Measurements from ENCODE around the gene RANBP3.
"Not testable (repeated sequence)": the region's sequence is repeated elsewhere in the genome, so short reads cannot be mapped to it uniquely, and the experiment has no call there.

RANBP3 gene

GRCh38 chr19:5892772-5893275 lies 85.1 kb downstream of the RANBP3 start:
- Histone ChIP-seq H3K27me3 (ENCODE audit: control insufficient read depth in 5 of 5, insufficient read depth in 4 of 5, low read length in 5 of 5) (peaks cover 11 to 21% (median 13%) of the 10 kb centered on the region in 5 donors), H3K9me3 (ENCODE audit: control insufficient read depth in 5 of 5, low read length in 5 of 5) (no peaks in the 10 kb centered on the region), H3K27ac (ENCODE audit: low read depth, low read length) (no peak overlapping the region), H3K9ac (ENCODE audit: low read length in 5 of 5) (no peak overlapping the region), H3K4me3 (ENCODE audit: low read depth in 1 of 5, low read length in 5 of 5) (no peak overlapping the region), H3K4me1 (ENCODE audit: control insufficient read depth in 5 of 5, insufficient read depth in 5 of 5, low read length in 5 of 5) (peaks cover 0 to 8% (median 0%) of the 10 kb centered on the region in 5 donors), H3K36me3 (ENCODE audit: control insufficient read depth in 5 of 5, insufficient read depth in 5 of 5, low read length in 5 of 5) (peaks cover 0 to 36% (median 28%) of the 10 kb centered on the region in 5 donors)

- H3K27me3 ChIP-seq (ENCODE audit: control insufficient read depth in 5 of 5, insufficient read depth in 4 of 5, low read length in 5 of 5) = peaks cover 11 to 21% (median 13%) of the 10 kb centered on the region in 5 donors
- H3K9ac ChIP-seq (ENCODE audit: low read length in 5 of 5) = no peak overlapping the region
- no peak overlapping the region for H3K27ac ChIP-seq (ENCODE audit: low read depth, low read length)
- peaks cover 0 to 8% (median 0%) of the 10 kb centered on the region in 5 donors for H3K4me1 ChIP-seq (ENCODE audit: control insufficient read depth in 5 of 5, insufficient read depth in 5 of 5, low read length in 5 of 5)
- H3K9me3 ChIP-seq (ENCODE audit: control insufficient read depth in 5 of 5, low read length in 5 of 5) = no peaks in the 10 kb centered on the region
- peaks cover 0 to 34% (median 28%) of the 10 kb centered on the region in 5 donors for H3K36me3 ChIP-seq (ENCODE audit: control insufficient read depth in 5 of 5, insufficient read depth in 5 of 5, low read length in 5 of 5)
- no peak overlapping the region for H3K4me3 ChIP-seq (ENCODE audit: low read depth in 1 of 5, low read length in 5 of 5)
Measured at GRCh38 chr19:5891938-5892771, 85.8 kb downstream of the RANBP3 start.

GRCh38 chr19:5891572-5891937 lies 86.4 kb downstream of the RANBP3 start:
- H3K36me3 ChIP-seq (ENCODE audit: control insufficient read depth in 5 of 5, insufficient read depth in 5 of 5, low read length in 5 of 5) = peaks cover 0 to 28% (median 24%) of the 10 kb centered on the region in 5 donors
- peaks cover 0 to 8% (median 0%) of the 10 kb centered on the region in 5 donors for H3K4me1 ChIP-seq (ENCODE audit: control insufficient read depth in 5 of 5, insufficient read depth in 5 of 5, low read length in 5 of 5)
- no peaks in the 10 kb centered on the region for H3K9me3 ChIP-seq (ENCODE audit: control insufficient read depth in 5 of 5, low read length in 5 of 5)
- no peak overlapping the region for H3K4me3 ChIP-seq (ENCODE audit: low read depth in 1 of 5, low read length in 5 of 5)
- no peak overlapping the region for H3K9ac ChIP-seq (ENCODE audit: low read length in 5 of 5)
- no peak overlapping the region for H3K27ac ChIP-seq (ENCODE audit: low read depth, low read length)
- peaks cover 12 to 23% (median 13%) of the 10 kb centered on the region in 5 donors for H3K27me3 ChIP-seq (ENCODE audit: control insufficient read depth in 5 of 5, insufficient read depth in 4 of 5, low read length in 5 of 5)

- Histone ChIP-seq H3K9ac (ENCODE audit: low read length in 5 of 5) (no peak overlapping the region), H3K27me3 (ENCODE audit: control insufficient read depth in 5 of 5, insufficient read depth in 4 of 5, low read length in 5 of 5) (peaks cover 12 to 28% (median 16%) of the 10 kb centered on the region in 5 donors), H3K4me3 (ENCODE audit: low read depth in 1 of 5, low read length in 5 of 5) (no peak overlapping the region), H3K27ac (ENCODE audit: low read depth, low read length) (no peak overlapping the region), H3K4me1 (ENCODE audit: control insufficient read depth in 5 of 5, insufficient read depth in 5 of 5, low read length in 5 of 5) (peaks cover 0 to 8% (median 0%) of the 10 kb centered on the region in 5 donors), H3K9me3 (ENCODE audit: control insufficient read depth in 5 of 5, low read length in 5 of 5) (no peaks in the 10 kb centered on the region), H3K36me3 (ENCODE audit: control insufficient read depth in 5 of 5, insufficient read depth in 5 of 5, low read length in 5 of 5) (peaks cover 0 to 13% (median 10%) of the 10 kb centered on the region in 5 donors)
Measured at GRCh38 chr19:5890099-5890498, 87.8 kb downstream of the RANBP3 start.

GRCh38 chr19:5889288-5889971 lies 88.5 kb downstream of the RANBP3 start:
- Histone ChIP-seq H3K27ac (ENCODE audit: low read depth, low read length) (no peak overlapping the region), H3K9me3 (ENCODE audit: control insufficient read depth in 5 of 5, low read length in 5 of 5) (no peaks in the 10 kb centered on the region), H3K4me1 (ENCODE audit: control insufficient read depth in 5 of 5, insufficient read depth in 5 of 5, low read length in 5 of 5) (peaks cover 0 to 8% (median 0%) of the 10 kb centered on the region in 5 donors), H3K27me3 (ENCODE audit: control insufficient read depth in 5 of 5, insufficient read depth in 4 of 5, low read length in 5 of 5) (peaks cover 12 to 28% (median 16%) of the 10 kb centered on the region in 5 donors), H3K9ac (ENCODE audit: low read length in 5 of 5) (no peak overlapping the region), H3K4me3 (ENCODE audit: low read depth in 1 of 5, low read length in 5 of 5) (no peak overlapping the region), H3K36me3 (ENCODE audit: control insufficient read depth in 5 of 5, insufficient read depth in 5 of 5, low read length in 5 of 5) (peaks cover 0 to 7% (median 3%) of the 10 kb centered on the region in 5 donors)

GRCh38 chr19:5884065-5884811 lies 93.7 kb downstream of the RANBP3 start:
- H3K4me1 ChIP-seq (ENCODE audit: control insufficient read depth in 5 of 5, insufficient read depth in 5 of 5, low read length in 5 of 5); H3K4me3 ChIP-seq (ENCODE audit: low read depth in 1 of 5, low read length in 5 of 5); H3K9me3 ChIP-seq (ENCODE audit: control insufficient read depth in 5 of 5, low read length in 5 of 5); H3K9ac ChIP-seq (ENCODE audit: low read length in 5 of 5); H3K27ac ChIP-seq (ENCODE audit: low read depth, low read length); H3K36me3 ChIP-seq (ENCODE audit: control insufficient read depth in 5 of 5, insufficient read depth in 5 of 5, low read length in 5 of 5): not testable (repeated sequence)
- H3K27me3 ChIP-seq (ENCODE audit: control insufficient read depth in 5 of 5, insufficient read depth in 4 of 5, low read length in 5 of 5) = peaks cover under 1 to 25% (median 13%) of the 10 kb centered on the region in 5 donors

GRCh38 chr19:5883157-5883873 lies 94.6 kb downstream of the RANBP3 start:
- H3K9ac ChIP-seq (ENCODE audit: low read length in 5 of 5); H3K27ac ChIP-seq (ENCODE audit: low read depth, low read length); H3K9me3 ChIP-seq (ENCODE audit: control insufficient read depth in 5 of 5, low read length in 5 of 5); H3K4me3 ChIP-seq (ENCODE audit: low read depth in 1 of 5, low read length in 5 of 5); H3K4me1 ChIP-seq (ENCODE audit: control insufficient read depth in 5 of 5, insufficient read depth in 5 of 5, low read length in 5 of 5); H3K36me3 ChIP-seq (ENCODE audit: control insufficient read depth in 5 of 5, insufficient read depth in 5 of 5, low read length in 5 of 5): not testable (repeated sequence)
- H3K27me3 ChIP-seq (ENCODE audit: control insufficient read depth in 5 of 5, insufficient read depth in 4 of 5, low read length in 5 of 5) = peaks cover 4 to 30% (median 14%) of the 10 kb centered on the region in 5 donors

- Histone ChIP-seq H3K27ac (ENCODE audit: low read depth, low read length) (no peak overlapping the region), H3K4me3 (ENCODE audit: low read depth in 1 of 5, low read length in 5 of 5) (no peak overlapping the region), H3K36me3 (ENCODE audit: control insufficient read depth in 5 of 5, insufficient read depth in 5 of 5, low read length in 5 of 5) (no peaks in the 10 kb centered on the region), H3K9me3 (ENCODE audit: control insufficient read depth in 5 of 5, low read length in 5 of 5) (no peaks in the 10 kb centered on the region), H3K9ac (ENCODE audit: low read length in 5 of 5) (no peak overlapping the region), H3K4me1 (ENCODE audit: control insufficient read depth in 5 of 5, insufficient read depth in 5 of 5, low read length in 5 of 5) (peaks cover 0 to 5% (median 4%) of the 10 kb centered on the region in 5 donors), H3K27me3 (ENCODE audit: control insufficient read depth in 5 of 5, insufficient read depth in 4 of 5, low read length in 5 of 5) (peaks cover 7 to 32% (median 18%) of the 10 kb centered on the region in 5 donors)
Measured at GRCh38 chr19:5882421-5882968, 95.4 kb downstream of the RANBP3 start.

Measured in subcutaneous abdominal adipose tissue (tissue), 5 donors.